ENCODE measurements around the gene TAF9.

DNA sequence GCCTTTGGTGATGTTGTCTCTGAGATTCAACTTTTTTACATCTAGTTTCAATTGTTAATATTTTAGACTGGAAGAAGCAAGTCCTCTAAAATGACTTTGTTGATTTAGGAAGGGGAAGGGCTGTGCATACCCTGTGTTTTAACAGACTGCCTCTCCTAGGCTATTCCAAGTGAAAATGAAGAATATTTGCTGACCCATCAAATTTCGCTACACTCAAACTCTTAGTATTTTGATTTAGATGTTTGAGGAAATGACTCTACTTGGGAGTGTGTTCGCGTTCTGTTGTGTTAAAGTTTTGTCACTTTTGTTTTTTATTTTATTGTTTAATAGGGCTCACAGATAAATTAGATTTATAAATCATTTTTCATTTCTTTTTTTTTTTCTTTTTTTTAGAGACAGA lies 49.2 kb upstream of the TAF9 start:
- no peak for TF ChIP-seq POLR2A (IDR thresholded peaks at IDR 0.05)
- TF ChIP-seq, protein P1, sequence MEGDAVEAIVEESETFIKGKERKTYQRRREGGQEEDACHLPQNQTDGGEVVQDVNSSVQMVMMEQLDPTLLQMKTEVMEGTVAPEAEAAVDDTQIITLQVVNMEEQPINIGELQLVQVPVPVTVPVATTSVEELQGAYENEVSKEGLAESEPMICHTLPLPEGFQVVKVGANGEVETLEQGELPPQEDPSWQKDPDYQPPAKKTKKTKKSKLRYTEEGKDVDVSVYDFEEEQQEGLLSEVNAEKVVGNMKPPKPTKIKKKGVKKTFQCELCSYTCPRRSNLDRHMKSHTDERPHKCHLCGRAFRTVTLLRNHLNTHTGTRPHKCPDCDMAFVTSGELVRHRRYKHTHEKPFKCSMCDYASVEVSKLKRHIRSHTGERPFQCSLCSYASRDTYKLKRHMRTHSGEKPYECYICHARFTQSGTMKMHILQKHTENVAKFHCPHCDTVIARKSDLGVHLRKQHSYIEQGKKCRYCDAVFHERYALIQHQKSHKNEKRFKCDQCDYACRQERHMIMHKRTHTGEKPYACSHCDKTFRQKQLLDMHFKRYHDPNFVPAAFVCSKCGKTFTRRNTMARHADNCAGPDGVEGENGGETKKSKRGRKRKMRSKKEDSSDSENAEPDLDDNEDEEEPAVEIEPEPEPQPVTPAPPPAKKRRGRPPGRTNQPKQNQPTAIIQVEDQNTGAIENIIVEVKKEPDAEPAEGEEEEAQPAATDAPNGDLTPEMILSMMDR (IDR thresholded peaks at IDR 0.05), result no peak

Data from right lobe of liver (tissue), 4 donors.